Activated gamma-delta T cell treated with Interleukin-2 at 50 U/mL for 16 hours (primary cell): ENCODE data around the gene SMIM9.

Experiments used
- DNase-seq: peaks from one replicate; pipeline ENCODE4 v3.0.0-alpha.2; 2020

SMIM9 gene

DNA sequence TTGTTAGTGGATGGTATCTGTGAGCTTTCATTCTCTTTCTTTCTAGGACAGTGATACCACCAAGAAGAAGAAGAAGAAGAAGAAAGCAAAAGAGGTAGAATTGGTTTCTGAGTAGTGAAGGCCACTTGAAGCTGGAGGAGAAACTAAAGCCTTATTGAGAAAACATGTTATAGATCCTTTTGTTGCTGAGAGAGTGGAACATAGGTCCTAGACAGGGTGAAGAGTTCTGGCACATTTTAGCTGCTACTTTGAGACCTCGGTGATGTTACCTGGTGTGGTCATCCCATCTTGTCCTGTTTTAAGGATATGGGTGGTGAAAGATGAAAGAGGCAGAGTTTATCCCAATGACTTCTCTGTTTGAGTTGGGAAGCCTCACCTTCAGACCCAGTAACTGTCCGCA is 57.7 kb downstream of the SMIM9 start:
- no peak for DNase-seq

- DNase-seq: no peak
Measured at GRCh38 chrX:154775419-154776349, 58.8 kb downstream of the SMIM9 start.

DNA sequence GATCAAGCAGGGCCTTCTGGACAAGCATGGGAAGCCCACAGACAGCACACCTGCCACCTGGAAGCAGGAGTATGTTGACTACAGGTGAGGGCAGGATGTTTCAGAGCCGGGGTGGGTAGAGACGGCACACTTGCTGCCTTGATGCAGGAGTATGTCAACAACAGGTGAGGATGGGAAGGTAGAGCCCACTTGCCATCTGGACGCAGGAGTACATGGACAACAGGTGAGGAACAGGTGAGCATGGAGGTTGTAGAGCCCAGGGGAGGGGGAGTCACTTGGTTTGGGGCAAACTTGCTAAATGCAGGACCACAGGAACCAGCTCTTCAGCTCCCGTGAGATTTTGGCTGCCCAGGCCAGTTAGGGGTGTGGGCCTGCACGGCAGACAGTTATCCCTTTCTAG is 59.8 kb downstream of the SMIM9 start:
- DNase-seq: no peak
